Measurements from ENCODE around the gene SLC25A46.

SLC25A46 gene

GRCh38 chr5:110705349-110705748, 33.5 kb upstream of the SLC25A46 start:
- TF ChIP-seq TAF1 (IDR thresholded peaks at IDR 0.05; ENCODE audit: borderline replicate concordance, insufficient read depth, low read length) (no peak), SIN3A (IDR thresholded peaks at IDR 0.05; ENCODE audit: borderline replicate concordance, insufficient read depth, low read length) (no peak), REST (IDR thresholded peaks at IDR 0.05; ENCODE audit: insufficient read depth in 1 of 2, low read depth in 2 of 2, low read length in 2 of 2) (no peak), FOXP2 (optimal IDR thresholded peaks at IDR 0.05; ENCODE audit: borderline replicate concordance, extremely low read depth, extremely low read length, insufficient read depth) (no peak), POLR2AphosphoS5 (IDR thresholded peaks at IDR 0.05; ENCODE audit: low read depth, low read length) (no peak)

GRCh38 chr5:110707260-110707844, 31.5 kb upstream of the SLC25A46 start:
- TF ChIP-seq FOXP2 (optimal IDR thresholded peaks at IDR 0.05; ENCODE audit: borderline replicate concordance, extremely low read depth, extremely low read length, insufficient read depth) = no peak
- no peak for TF ChIP-seq POLR2AphosphoS5 (IDR thresholded peaks at IDR 0.05; ENCODE audit: low read depth, low read length)
- no peak for TF ChIP-seq REST (IDR thresholded peaks at IDR 0.05; ENCODE audit: insufficient read depth in 1 of 2, low read depth in 2 of 2, low read length in 2 of 2)
- TF ChIP-seq TAF1 (IDR thresholded peaks at IDR 0.05; ENCODE audit: borderline replicate concordance, insufficient read depth, low read length) = no peak
- no peak for TF ChIP-seq SIN3A (IDR thresholded peaks at IDR 0.05; ENCODE audit: borderline replicate concordance, insufficient read depth, low read length)

GRCh38 chr5:110716247-110717245, 22.3 kb upstream of the SLC25A46 start:
- TF ChIP-seq TAF1 (IDR thresholded peaks at IDR 0.05; ENCODE audit: borderline replicate concordance, insufficient read depth, low read length) (no peak), FOXP2 (optimal IDR thresholded peaks at IDR 0.05; ENCODE audit: borderline replicate concordance, extremely low read depth, extremely low read length, insufficient read depth) (no peak), REST (IDR thresholded peaks at IDR 0.05; ENCODE audit: insufficient read depth in 1 of 2, low read depth in 2 of 2, low read length in 2 of 2) (no peak), SIN3A (IDR thresholded peaks at IDR 0.05; ENCODE audit: borderline replicate concordance, insufficient read depth, low read length) (no peak), POLR2AphosphoS5 (IDR thresholded peaks at IDR 0.05; ENCODE audit: low read depth, low read length) (no peak)

- TF ChIP-seq TAF1 (IDR thresholded peaks at IDR 0.05; ENCODE audit: borderline replicate concordance, insufficient read depth, low read length) (no peak), POLR2AphosphoS5 (IDR thresholded peaks at IDR 0.05; ENCODE audit: low read depth, low read length) (no peak), REST (IDR thresholded peaks at IDR 0.05; ENCODE audit: insufficient read depth in 1 of 2, low read depth in 2 of 2, low read length in 2 of 2) (no peak), FOXP2 (optimal IDR thresholded peaks at IDR 0.05; ENCODE audit: borderline replicate concordance, extremely low read depth, extremely low read length, insufficient read depth) (no peak), SIN3A (IDR thresholded peaks at IDR 0.05; ENCODE audit: borderline replicate concordance, insufficient read depth, low read length) (no peak)
These were observed 20.5 kb upstream of the SLC25A46 start for GRCh38 chr5:110718311-110718710.

Measured in PFSK-1 (cell line).